GM06990 (cell line): ENCODE measurements around the gene PAWR.

Experiments
- DNase-seq: peaks from one replicate; pipeline ENCODE4 v3.0.0-alpha.2; 2011; ENCODE audit not compliant: insufficient read length; ENCODE audit errors: extremely low read depth
- H3K27me3 ChIP-seq: replicated peaks from 2 replicates; pipeline ENCODE4 v1.6.0; 2011; ENCODE audit warnings: low read length; ENCODE audit not compliant: control insufficient read depth, insufficient read depth
- H3K36me3 ChIP-seq: 2 replicates; pipeline ENCODE4 v1.5.1; 2011; ENCODE audit warnings: low read length; ENCODE audit not compliant: control insufficient read depth, insufficient read depth
- H3K4me3 ChIP-seq: replicated peaks from 2 replicates; pipeline ENCODE4 v1.5.1; 2011; ENCODE audit warnings: low read depth, mild to moderate bottlenecking, control low read depth, low read length
- CTCF ChIP-seq: IDR thresholded peaks from 2 replicates; pipeline ENCODE4 v1.5.1; 2011; ENCODE audit warnings: low read length, control low read depth, mild to moderate bottlenecking, inconsistent platforms; ENCODE audit not compliant: insufficient read depth, poor library complexity, severe bottlenecking

The PAWR gene

GRCh38 chr12:79644274-79645234 is 46.2 kb downstream of the PAWR start:
- Histone ChIP-seq H3K4me3 (no peak overlapping the region), H3K27me3 (no peaks in the 10 kb centered on the region), H3K36me3 (no peaks in the 10 kb centered on the region)
- no peak for TF ChIP-seq CTCF
- DNase-seq: no peak

- no peaks in the 10 kb centered on the region for H3K36me3 ChIP-seq
- no peak overlapping the region for H3K4me3 ChIP-seq
- no peaks in the 10 kb centered on the region for H3K27me3 ChIP-seq
- DNase-seq: no peak
- no peak for TF ChIP-seq CTCF
Observed at GRCh38 chr12:79643821-79644220, 46.9 kb downstream of the PAWR start.

- no peaks in the 10 kb centered on the region for H3K27me3 ChIP-seq
- no peak for TF ChIP-seq CTCF
- no peak for DNase-seq
- no peaks in the 10 kb centered on the region for H3K36me3 ChIP-seq
- H3K4me3 ChIP-seq: no peak overlapping the region
Observed at GRCh38 chr12:79638490-79638889, 52.3 kb downstream of the PAWR start.

GRCh38 chr12:79637093-79637492 is 53.7 kb downstream of the PAWR start:
- TF ChIP-seq CTCF: no peak
- DNase-seq: no peak
- no peaks in the 10 kb centered on the region for H3K36me3 ChIP-seq
- H3K27me3 ChIP-seq: no peaks in the 10 kb centered on the region
- H3K4me3 ChIP-seq: no peak overlapping the region

- H3K36me3 ChIP-seq: no peaks in the 10 kb centered on the region
- no peak for TF ChIP-seq CTCF
- no peaks in the 10 kb centered on the region for H3K27me3 ChIP-seq
- DNase-seq: no peak
- no peak overlapping the region for H3K4me3 ChIP-seq
Observed at GRCh38 chr12:79635676-79636075, 55.1 kb downstream of the PAWR start.
